Activated CD8-positive, alpha-beta T cell treated with anti-CD3 and anti-CD28 coated beads, Interleukin-2, amount 10 ng/mL, durations not matched to agents 7 days and 5 days (primary cell): ENCODE results near the gene ANKRD23. TPM values are rescaled to one million over a fixed set of nuclear protein-coding genes. Genes with fewer than 3 reads are reported as not detected.
A peak's percentile ranks its signal among the peaks of the same experiment; 100 is the strongest.
"Not testable (repeated sequence)": the region's sequence is repeated elsewhere in the genome, so short reads cannot be mapped to it uniquely, and the experiment has no call there.

ENCODE experiments used
- ATAC-seq: fragments of 150-1000 bp; cut with Tn5 transposase; one replicate; pipeline ENCODE4 v1.10.0; 2021; ENCODE audit warnings: moderate library complexity
- CTCF ChIA-PET: fragments of 350-600 bp; sonication (Branson Sonifier 250); formaldehyde crosslinking; loops from one replicate; lab custom pipeline; 2021; ENCODE audit warnings: antibody characterized with exemption; lab: Charles Lee
- POLR2A ChIA-PET: fragments of 350-600 bp; sonication (Branson Sonifier 250); formaldehyde crosslinking; loops from one replicate; lab custom pipeline; 2021; ENCODE audit warnings: antibody characterized with exemption; lab: Charles Lee
- DNase-seq: peaks from one replicate; pipeline ENCODE4 v3.0.0-alpha.2; 2020
- H3K27ac Mint-ChIP-seq: one replicate; pipeline ENCODE4 v1.8.0; 2021; ENCODE audit warnings: mild to moderate bottlenecking, mixed read lengths
- H3K27me3 Mint-ChIP-seq: one replicate; pipeline ENCODE4 v1.8.0; 2021; ENCODE audit warnings: low read depth, mixed read lengths
- H3K36me3 Mint-ChIP-seq: one replicate; pipeline ENCODE4 v1.8.0; 2021; ENCODE audit warnings: low read depth, mixed read lengths
- H3K4me1 Mint-ChIP-seq: one replicate; pipeline ENCODE4 v1.8.0; 2021; ENCODE audit warnings: low read depth, mixed read lengths
- H3K4me3 Mint-ChIP-seq: one replicate; pipeline ENCODE4 v1.8.0; 2021; ENCODE audit warnings: mild to moderate bottlenecking, mixed read lengths
- H3K9me3 Mint-ChIP-seq: one replicate; pipeline ENCODE4 v1.8.0; 2022; ENCODE audit warnings: mixed read lengths; ENCODE audit not compliant: insufficient read depth
- total RNA-seq, 2 experiments: library from RNA; stranded (reverse); gene quantifications; one replicate each; pipeline ENCODE4 v1.2.3, GENCODE V29; 2021

Gene ANKRD23
- total RNA-seq, 2 experiments from 2014 or later: 12.6 to 17.2 TPM

- H3K9me3 Mint-ChIP-seq: no peaks in the 10 kb centered on the region
- peaks cover 40% of the 10 kb centered on the region for H3K4me1 Mint-ChIP-seq
- CTCF ChIA-PET: interaction anchor here (0.7 to 4.0 kb wide), 15 partner anchors 10 to 243 kb away, joined by 3 to 39 read pairs (median 5); partner anchors contain the start of gene ANKRD39
- peaks cover 4% of the 10 kb centered on the region for H3K27me3 Mint-ChIP-seq
- H3K27ac Mint-ChIP-seq: peak overlapping the region; percentile 86
- DNase-seq: peak; percentile 80
- peak overlapping the region; percentile 78 for H3K4me3 Mint-ChIP-seq
- POLR2A ChIA-PET: interaction anchor here (1.3 to 1.6 kb wide), 2 partner anchors 11 to 94 kb away, joined by 4 to 18 read pairs; partner anchors contain the start of gene ANKRD39
- ATAC-seq: peak; percentile 47
- peaks cover 14% of the 10 kb centered on the region for H3K36me3 Mint-ChIP-seq
Observed at GRCh38 chr2:96868555-96869280, 24.9 kb upstream of the ANKRD23 start.

GRCh38 chr2:96867756-96868554 lies 24.1 kb upstream of the ANKRD23 start:
- no peak for ATAC-seq
- H3K9me3 Mint-ChIP-seq: no peaks in the 10 kb centered on the region
- POLR2A ChIA-PET: interaction anchor here (1.3 to 1.6 kb wide), 2 partner anchors 10 to 95 kb away, joined by 4 to 18 read pairs; partner anchors contain the start of gene ANKRD39
- DNase-seq: peak; percentile 41
- peaks cover 42% of the 10 kb centered on the region for H3K4me1 Mint-ChIP-seq
- H3K4me3 Mint-ChIP-seq: peak overlapping the region; percentile 78
- peaks cover 4% of the 10 kb centered on the region for H3K27me3 Mint-ChIP-seq
- CTCF ChIA-PET: interaction anchor here (0.7 to 4.0 kb wide), 15 partner anchors 10 to 95 kb away, joined by 3 to 39 read pairs (median 4); partner anchors contain the start of gene ANKRD39
- peaks cover 19% of the 10 kb centered on the region for H3K36me3 Mint-ChIP-seq
- peak overlapping the region; percentile 86 for H3K27ac Mint-ChIP-seq

DNA sequence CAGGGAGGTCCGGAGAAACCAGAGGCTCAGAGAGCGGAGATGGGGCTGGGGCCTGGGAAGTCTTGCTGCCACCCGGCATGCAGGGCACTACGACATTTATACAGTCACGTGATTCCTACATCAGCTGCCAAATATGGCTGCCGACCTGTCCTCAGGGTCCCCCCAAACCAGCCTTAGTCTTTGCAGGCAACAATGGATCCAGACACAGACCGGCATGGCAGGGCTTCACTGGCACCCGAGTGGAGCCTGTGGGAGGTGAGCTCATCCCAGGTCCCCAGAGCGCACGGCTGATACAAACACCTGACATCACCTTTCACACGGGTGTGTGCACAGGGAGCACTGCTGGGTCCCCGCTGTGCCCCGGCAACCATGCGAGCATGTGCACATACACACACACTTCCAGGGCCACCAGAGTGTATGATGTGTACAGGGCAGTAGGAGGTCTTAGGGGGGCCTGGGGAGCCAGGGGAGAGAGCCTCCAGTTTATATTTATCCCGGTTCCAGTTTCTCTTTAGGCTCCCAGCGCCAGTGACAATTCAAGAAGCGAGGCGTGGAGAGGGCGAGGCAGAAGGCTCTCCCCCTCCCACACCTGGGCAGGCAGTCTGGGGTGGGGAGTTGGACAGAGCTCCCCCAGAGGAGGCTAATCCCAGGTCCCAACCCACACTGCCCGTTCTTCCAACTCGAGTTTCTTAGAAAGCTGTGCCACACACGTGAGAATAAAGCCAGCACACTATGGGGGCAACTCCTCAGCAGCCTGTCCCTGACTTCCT lies 23.4 kb upstream of the ANKRD23 start:
- CTCF ChIA-PET: interaction anchor here (1.1 to 4.0 kb wide), 3 partner anchors 9 to 94 kb away, joined by 3 to 39 read pairs (median 9); partner anchors contain the start of gene ANKRD39
- Mint-ChIP-seq H3K4me1 (peaks cover 39% of the 10 kb centered on the region), H3K27me3 (peaks cover 4% of the 10 kb centered on the region), H3K36me3 (peaks cover 20% of the 10 kb centered on the region), H3K4me3 (peak overlapping the region; percentile 78), H3K27ac (peak overlapping the region; percentile 86), H3K9me3 (no peaks in the 10 kb centered on the region)
- no peak for ATAC-seq
- POLR2A ChIA-PET: no interaction called here
- no peak for DNase-seq

- H3K4me1 Mint-ChIP-seq: peaks cover 42% of the 10 kb centered on the region
- ATAC-seq (no peak), DNase-seq (no peak)
- H3K27ac Mint-ChIP-seq: peak overlapping the region; percentile 52
- CTCF ChIA-PET: interaction anchor here (1.1 to 4.0 kb wide), 2 partner anchors 9 to 87 kb away, joined by 3 to 39 read pairs; partner anchors contain the start of gene ANKRD39
- peaks cover 25% of the 10 kb centered on the region for H3K36me3 Mint-ChIP-seq
- H3K4me3 Mint-ChIP-seq: peak overlapping the region; percentile 50
- POLR2A ChIA-PET: no interaction called here
- H3K27me3 Mint-ChIP-seq: peaks cover 4% of the 10 kb centered on the region
- no peaks in the 10 kb centered on the region for H3K9me3 Mint-ChIP-seq
Observed at GRCh38 chr2:96866586-96866985, 22.8 kb upstream of the ANKRD23 start.

- H3K27me3 Mint-ChIP-seq: peaks cover 2% of the 10 kb centered on the region
- H3K4me3 Mint-ChIP-seq: no peak overlapping the region
- DNase-seq (no peak), ATAC-seq (no peak)
- no peaks in the 10 kb centered on the region for H3K9me3 Mint-ChIP-seq
- ChIA-PET POLR2A (no interaction called here), CTCF (interaction anchor here (4.0 kb wide), 1 partner anchor 8 kb away, joined by 39 read pairs; the partner anchor contains the start of gene ANKRD39)
- H3K27ac Mint-ChIP-seq: no peak overlapping the region
- peaks cover 29% of the 10 kb centered on the region for H3K36me3 Mint-ChIP-seq
- H3K4me1 Mint-ChIP-seq: peaks cover 42% of the 10 kb centered on the region
Observed at GRCh38 chr2:96866149-96866548, 22.3 kb upstream of the ANKRD23 start.

DNA sequence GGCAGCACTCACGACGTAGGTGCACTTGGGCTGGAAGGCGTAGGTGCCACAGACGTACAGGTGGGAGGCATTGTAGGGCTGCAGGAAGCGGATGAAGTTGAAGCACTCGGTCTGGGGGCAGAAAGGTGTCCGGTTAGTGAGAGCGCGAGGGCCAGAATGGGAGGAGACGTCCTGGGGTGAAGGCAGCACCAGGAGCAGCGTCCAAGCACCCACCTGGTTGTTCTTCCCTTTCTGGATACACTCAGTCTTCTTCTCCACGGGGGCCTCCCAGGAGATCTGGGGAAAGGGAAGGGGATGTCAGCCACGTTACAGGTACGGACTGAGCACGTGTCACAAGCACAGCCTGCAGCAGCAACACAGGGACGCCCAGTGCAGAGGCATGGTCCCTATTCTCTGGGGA lies 21.8 kb upstream of the ANKRD23 start:
- H3K36me3 Mint-ChIP-seq: peaks cover 29% of the 10 kb centered on the region
- H3K27ac Mint-ChIP-seq: no peak overlapping the region
- H3K4me1 Mint-ChIP-seq: peaks cover 37% of the 10 kb centered on the region
- ChIA-PET CTCF (interaction anchor here (2.5 to 4.0 kb wide), 2 partner anchors 8 to 86 kb away, joined by 13 to 39 read pairs; partner anchors contain the start of gene ANKRD39), POLR2A (no interaction called here)
- no peaks in the 10 kb centered on the region for H3K9me3 Mint-ChIP-seq
- ATAC-seq (no peak), DNase-seq (no peak)
- H3K4me3 Mint-ChIP-seq: peak overlapping the region; percentile 6
- peaks cover 2% of the 10 kb centered on the region for H3K27me3 Mint-ChIP-seq

DNA sequence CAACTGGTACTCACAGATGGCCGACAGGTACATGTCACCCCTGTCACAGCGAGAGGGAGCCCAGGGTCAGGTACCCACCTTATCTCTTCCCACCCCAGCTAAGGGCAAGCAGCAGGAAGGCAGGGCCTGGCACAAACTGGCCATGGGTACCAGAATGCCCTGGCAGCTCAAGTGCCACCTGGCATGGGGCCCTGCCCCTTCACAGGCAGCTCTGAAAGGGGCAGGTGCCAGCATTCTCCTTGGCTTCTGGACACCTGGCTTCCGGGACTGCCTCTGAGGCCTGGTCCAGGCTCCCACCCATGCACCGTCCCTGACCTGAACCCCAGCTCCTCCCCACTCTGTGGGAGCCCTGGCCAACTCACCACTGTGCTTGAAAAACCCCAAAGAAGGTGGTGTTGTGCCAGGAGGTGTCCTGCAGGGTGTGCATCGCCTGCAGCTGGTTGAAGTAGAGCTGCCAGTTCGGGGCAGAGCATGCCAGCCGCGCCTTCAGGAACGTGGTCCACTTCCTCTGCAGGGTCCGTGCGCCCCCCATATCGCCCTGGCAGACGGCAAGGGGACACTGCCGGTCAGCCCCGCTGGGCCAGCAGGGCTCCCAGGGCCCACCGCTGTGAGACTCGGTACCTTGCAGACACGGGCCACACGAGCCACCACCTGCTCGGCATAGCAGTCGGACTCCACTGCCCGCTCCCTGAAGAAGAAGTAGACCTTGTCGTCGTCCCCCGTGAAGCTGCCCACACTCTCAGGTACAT lies 20.7 kb upstream of the ANKRD23 start:
- Mint-ChIP-seq H3K36me3 (peaks cover 37% of the 10 kb centered on the region), H3K27ac (no peak overlapping the region), H3K4me3 (no peak overlapping the region), H3K9me3 (no peaks in the 10 kb centered on the region), H3K27me3 (no peaks in the 10 kb centered on the region), H3K4me1 (peaks cover 42% of the 10 kb centered on the region)
- ChIA-PET CTCF (interaction anchor here (0.8 to 3.3 kb wide), 3 partner anchors 87 to 98 kb away, joined by 3 to 16 read pairs (median 13); no protein-coding TSS in a partner anchor), POLR2A (interaction anchor here (0.7 kb wide), 1 partner anchor 88 kb away, joined by 3 read pairs; no protein-coding TSS in a partner anchor)
- no peak for DNase-seq
- ATAC-seq: no peak

GRCh38 chr2:96863575-96864342 lies 19.9 kb upstream of the ANKRD23 start:
- Mint-ChIP-seq H3K4me1 (peaks cover 50% of the 10 kb centered on the region), H3K9me3 (no peaks in the 10 kb centered on the region), H3K27me3 (no peaks in the 10 kb centered on the region), H3K4me3 (no peak overlapping the region), H3K27ac (no peak overlapping the region), H3K36me3 (peaks cover 37% of the 10 kb centered on the region)
- DNase-seq (no peak), ATAC-seq (no peak)
- ChIA-PET CTCF (interaction anchor here (0.8 to 3.3 kb wide), 3 partner anchors 87 to 98 kb away, joined by 3 to 16 read pairs (median 13); no protein-coding TSS in a partner anchor), POLR2A (no interaction called here)

GRCh38 chr2:96863056-96863455 lies 19.2 kb upstream of the ANKRD23 start:
- H3K27ac Mint-ChIP-seq, ATAC-seq: not testable (repeated sequence)
- CTCF ChIA-PET: interaction anchor here (2.5 to 3.3 kb wide), 3 partner anchors 88 to 99 kb away, joined by 11 to 16 read pairs (median 13); no protein-coding TSS in a partner anchor

More at GRCh38 chr2:96863056-96863455, 19.2 kb upstream of the ANKRD23 start:
- H3K9me3 Mint-ChIP-seq, DNase-seq, POLR2A ChIA-PET, H3K4me3 Mint-ChIP-seq, H3K27me3 Mint-ChIP-seq: not testable (repeated sequence)
- peaks cover 51% of the 10 kb centered on the region for H3K4me1 Mint-ChIP-seq
- H3K36me3 Mint-ChIP-seq: peaks cover 37% of the 10 kb centered on the region
